K562 (cell line): Measurements from ENCODE around the gene AHSG. TPM values are rescaled to one million over a fixed set of nuclear protein-coding genes. Genes with fewer than 3 reads are reported as not detected.

Experiments
- BCL6 ChIP-seq: fragments of 250-450 bp; sonication (Bioruptor Pico); IDR thresholded peaks from 2 replicates; pipeline ENCODE4 v1.4.0; 2020
- BHLHE40 ChIP-seq: IDR thresholded peaks from 2 replicates; pipeline ENCODE4 v1.6.1; 2011; ENCODE audit warnings: low read length, improper control_type of control experiment
- CBFA2T3 ChIP-seq: fragments of 450-650 bp; IDR thresholded peaks from 2 replicates; pipeline ENCODE4 v1.6.1; 2017
- CXXC5 ChIP-seq: fragments of 250-450 bp; sonication (Bioruptor Pico); IDR thresholded peaks from 2 replicates; pipeline ENCODE4 v1.8.0; 2022; ENCODE audit warnings: inconsistent platforms, mild to moderate bottlenecking, moderate library complexity
- EGR1 ChIP-seq: fragments of 450-650 bp; conservative IDR thresholded peaks from 2 replicates; pipeline ENCODE4 v1.6.1; 2017; ENCODE audit warnings: mild to moderate bottlenecking
- ETV5 ChIP-seq: sonication (generic); formaldehyde crosslinking; IDR thresholded peaks from 2 replicates; pipeline ENCODE4 v1.4.0; 2020; ENCODE audit warnings: low read depth, mild to moderate bottlenecking, missing genetic modification reagents
- L3MBTL2 ChIP-seq: fragments of 450-650 bp; IDR thresholded peaks from 2 replicates; pipeline ENCODE4 v1.6.1; 2016; ENCODE audit warnings: mild to moderate bottlenecking, moderate library complexity
- NRF1 ChIP-seq, 2 experiments: fragments of 450-650 bp; IDR thresholded peaks in 1 of 2; conservative IDR thresholded peaks in 1 of 2; 2 replicates each; pipeline ENCODE4 v1.6.1; 2014; ENCODE audit warnings: mild to moderate bottlenecking in 2 of 2
- PURB ChIP-seq: sonication (generic); formaldehyde crosslinking; IDR thresholded peaks from 2 replicates; pipeline ENCODE4 v1.9.0; 2021; ENCODE audit warnings: low read depth, mild to moderate bottlenecking, missing genetic modification reagents
- RB1 ChIP-seq: fragments of 450-650 bp; IDR thresholded peaks from 2 replicates; pipeline ENCODE4 v1.6.1; 2017; ENCODE audit warnings: low read depth, mild to moderate bottlenecking
- RBM17 ChIP-seq: fragments of 200-400 bp; formaldehyde crosslinking; IDR thresholded peaks from 2 replicates; pipeline ENCODE4 v1.6.1; 2017; ENCODE audit warnings: low read depth, mild to moderate bottlenecking, low read length, borderline replicate concordance
- SRSF7 ChIP-seq: fragments of 200-400 bp; formaldehyde crosslinking; optimal IDR thresholded peaks from 2 replicates; pipeline ENCODE3; 2017; ENCODE audit warnings: mild to moderate bottlenecking, low read depth, low read length
- ZNF12 ChIP-seq: sonication (generic); formaldehyde crosslinking; IDR thresholded peaks from 2 replicates; pipeline ENCODE4 v1.4.0; 2020; ENCODE audit warnings: mild to moderate bottlenecking, missing genetic modification reagents
- polyA plus RNA-seq, 8 experiments: library from polyadenylated mRNA; depleted of rRNA in 4 of 8; stranded (reverse) in 5 of 8; unstranded in 3 of 8; fragments of >200 nt; fragmentation: Nextera tagmentation in 2 of 8; fragmentation: Illumina TruSeq in 1 of 8; extraction: Ambion mirVana in 2 of 8; extraction: Trizol in 1 of 8; gene quantifications; 2 replicates each; pipeline versions ENCODE4 v1.2.1 to v1.2.3, GENCODE V29; 2011 to 2014; ENCODE audit warnings: inconsistent platforms in 1 of 8, missing spikeins in 1 of 8
- total RNA-seq, 7 experiments: library from RNA; depleted of rRNA in 6 of 7; stranded (reverse); fragments of >200 nt in 6 of 7; fragmentation: Illumina TruSeq in 2 of 7; extraction: Trizol in 2 of 7; gene quantifications; 2 replicates each; pipeline versions ENCODE4 v1.2.1 to v1.2.3, GENCODE V29; 2011 to 2021; ENCODE audit warnings: low replicate concordance in 1 of 7
- TF ChIP-seq, protein P1 (sequence below): fragments of 250-450 bp; sonication (Bioruptor Pico); IDR thresholded peaks from 2 replicates; pipeline ENCODE4 v1.8.0; 2022; ENCODE audit warnings: moderate library complexity, mild to moderate bottlenecking, inconsistent platforms
- TF ChIP-seq, protein P2 (sequence below): fragments of 450-650 bp; formaldehyde crosslinking; IDR thresholded peaks from 2 replicates; pipeline ENCODE4 v1.4.0; 2022; ENCODE audit warnings: missing genetic modification characterization
- TF ChIP-seq, protein P3 (sequence below): fragments of 250-450 bp; sonication (Bioruptor Pico); IDR thresholded peaks from 2 replicates; pipeline ENCODE4 v1.4.0; 2020; ENCODE audit warnings: mild to moderate bottlenecking, moderate library complexity
- TF ChIP-seq, protein P4 (sequence below): fragments of 250-450 bp; sonication (Bioruptor Pico); IDR thresholded peaks from 2 replicates; pipeline ENCODE4 v1.8.0; 2021; ENCODE audit warnings: moderate library complexity, mild to moderate bottlenecking, inconsistent platforms
- TF ChIP-seq, protein P5 (sequence below), 2 experiments: IDR thresholded peaks; 2 replicates each; pipeline ENCODE4 v1.6.1; 2012; ENCODE audit warnings: improper control_type of control experiment in 2 of 2, low read depth in 2 of 2, low read length in 2 of 2, borderline replicate concordance in 1 of 2
- TF ChIP-seq, protein P6 (sequence below): sonication (generic); formaldehyde crosslinking; IDR thresholded peaks from 2 replicates; pipeline ENCODE4 v1.8.0; 2022; ENCODE audit warnings: missing genetic modification reagents, mild to moderate bottlenecking, borderline replicate concordance

Gene AHSG
- total and polyA plus RNA-seq, 9 of the 15 experiments (the other 6 are each of a cell fraction or from before 2014, with no cell fraction given) = 0.69 TPM; not detected in 8

DNA sequence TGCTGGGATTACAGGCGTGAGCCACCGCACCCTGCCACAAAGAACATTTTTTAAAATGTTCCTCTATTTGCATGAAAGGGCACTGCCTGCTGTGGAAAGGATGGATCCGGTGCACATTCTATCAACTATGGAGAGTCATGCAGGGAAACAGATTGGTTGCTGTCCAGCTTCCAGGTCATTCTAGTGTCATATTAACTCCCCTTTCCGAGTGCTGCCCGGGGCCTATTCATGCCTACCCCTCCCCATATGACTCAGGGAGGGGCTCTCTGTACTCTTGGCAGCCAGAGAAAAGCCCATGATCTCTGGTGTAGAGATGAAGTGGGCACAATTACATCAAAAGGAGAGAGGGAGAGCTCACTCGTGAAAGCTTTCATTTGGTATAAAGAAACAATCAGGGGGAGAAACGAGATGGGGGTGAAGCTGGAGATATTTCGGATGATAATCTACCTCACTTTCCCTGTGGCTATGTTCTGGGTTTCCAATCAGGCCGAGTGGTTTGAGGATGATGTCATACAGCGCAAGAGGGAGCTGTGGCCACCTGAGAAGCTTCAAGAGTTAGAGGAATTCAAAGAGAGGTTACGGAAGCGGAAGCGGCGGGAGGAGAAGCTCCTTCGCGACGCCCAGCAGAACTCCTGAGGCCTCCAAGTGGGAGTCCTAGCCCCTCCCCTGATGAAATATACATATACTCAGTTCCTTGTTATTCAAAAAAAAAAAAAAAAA lies 16.1 kb upstream of the AHSG start (continued):
- TF ChIP-seq ETV5 (CRISPR knock-in tag) = no peak
- TF ChIP-seq, protein P1, sequence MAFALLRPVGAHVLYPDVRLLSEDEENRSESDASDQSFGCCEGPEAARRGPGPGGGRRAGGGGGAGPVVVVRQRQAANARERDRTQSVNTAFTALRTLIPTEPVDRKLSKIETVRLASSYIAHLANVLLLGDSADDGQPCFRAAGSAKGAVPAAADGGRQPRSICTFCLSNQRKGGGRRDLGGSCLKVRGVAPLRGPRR (CRISPR knock-in tag) = no peak
- TF ChIP-seq, protein P2, sequence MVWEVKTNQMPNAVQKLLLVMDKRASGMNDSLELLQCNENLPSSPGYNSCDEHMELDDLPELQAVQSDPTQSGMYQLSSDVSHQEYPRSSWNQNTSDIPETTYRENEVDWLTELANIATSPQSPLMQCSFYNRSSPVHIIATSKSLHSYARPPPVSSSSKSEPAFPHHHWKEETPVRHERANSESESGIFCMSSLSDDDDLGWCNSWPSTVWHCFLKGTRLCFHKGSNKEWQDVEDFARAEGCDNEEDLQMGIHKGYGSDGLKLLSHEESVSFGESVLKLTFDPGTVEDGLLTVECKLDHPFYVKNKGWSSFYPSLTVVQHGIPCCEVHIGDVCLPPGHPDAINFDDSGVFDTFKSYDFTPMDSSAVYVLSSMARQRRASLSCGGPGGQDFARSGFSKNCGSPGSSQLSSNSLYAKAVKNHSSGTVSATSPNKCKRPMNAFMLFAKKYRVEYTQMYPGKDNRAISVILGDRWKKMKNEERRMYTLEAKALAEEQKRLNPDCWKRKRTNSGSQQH = no peak
- TF ChIP-seq, protein P3, sequence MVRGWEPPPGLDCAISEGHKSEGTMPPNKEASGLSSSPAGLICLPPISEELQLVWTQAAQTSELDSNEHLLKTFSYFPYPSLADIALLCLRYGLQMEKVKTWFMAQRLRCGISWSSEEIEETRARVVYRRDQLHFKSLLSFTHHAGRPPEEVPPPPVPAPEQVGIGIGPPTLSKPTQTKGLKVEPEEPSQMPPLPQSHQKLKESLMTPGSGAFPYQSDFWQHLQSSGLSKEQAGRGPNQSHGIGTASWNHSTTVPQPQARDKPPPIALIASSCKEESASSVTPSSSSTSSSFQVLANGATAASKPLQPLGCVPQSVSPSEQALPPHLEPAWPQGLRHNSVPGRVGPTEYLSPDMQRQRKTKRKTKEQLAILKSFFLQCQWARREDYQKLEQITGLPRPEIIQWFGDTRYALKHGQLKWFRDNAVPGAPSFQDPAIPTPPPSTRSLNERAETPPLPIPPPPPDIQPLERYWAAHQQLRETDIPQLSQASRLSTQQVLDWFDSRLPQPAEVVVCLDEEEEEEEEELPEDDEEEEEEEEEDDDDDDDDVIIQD (CRISPR knock-in tag) = no peak
- TF ChIP-seq L3MBTL2 = peak; percentile 86
- TF ChIP-seq BHLHE40 = no peak
- TF ChIP-seq RBM17 = no peak
- no peak for TF ChIP-seq EGR1
- TF ChIP-seq CBFA2T3 = no peak
- peak; percentile 65 for TF ChIP-seq CXXC5 (CRISPR knock-in tag)
- no peak for TF ChIP-seq RB1
- no peak for TF ChIP-seq BCL6 (CRISPR knock-in tag)
- TF ChIP-seq SRSF7 = no peak
- no peak for TF ChIP-seq ZNF12
- TF ChIP-seq, protein P4, sequence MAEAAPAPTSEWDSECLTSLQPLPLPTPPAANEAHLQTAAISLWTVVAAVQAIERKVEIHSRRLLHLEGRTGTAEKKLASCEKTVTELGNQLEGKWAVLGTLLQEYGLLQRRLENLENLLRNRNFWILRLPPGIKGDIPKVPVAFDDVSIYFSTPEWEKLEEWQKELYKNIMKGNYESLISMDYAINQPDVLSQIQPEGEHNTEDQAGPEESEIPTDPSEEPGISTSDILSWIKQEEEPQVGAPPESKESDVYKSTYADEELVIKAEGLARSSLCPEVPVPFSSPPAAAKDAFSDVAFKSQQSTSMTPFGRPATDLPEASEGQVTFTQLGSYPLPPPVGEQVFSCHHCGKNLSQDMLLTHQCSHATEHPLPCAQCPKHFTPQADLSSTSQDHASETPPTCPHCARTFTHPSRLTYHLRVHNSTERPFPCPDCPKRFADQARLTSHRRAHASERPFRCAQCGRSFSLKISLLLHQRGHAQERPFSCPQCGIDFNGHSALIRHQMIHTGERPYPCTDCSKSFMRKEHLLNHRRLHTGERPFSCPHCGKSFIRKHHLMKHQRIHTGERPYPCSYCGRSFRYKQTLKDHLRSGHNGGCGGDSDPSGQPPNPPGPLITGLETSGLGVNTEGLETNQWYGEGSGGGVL (CRISPR knock-in tag) = no peak
- TF ChIP-seq, protein P5, sequence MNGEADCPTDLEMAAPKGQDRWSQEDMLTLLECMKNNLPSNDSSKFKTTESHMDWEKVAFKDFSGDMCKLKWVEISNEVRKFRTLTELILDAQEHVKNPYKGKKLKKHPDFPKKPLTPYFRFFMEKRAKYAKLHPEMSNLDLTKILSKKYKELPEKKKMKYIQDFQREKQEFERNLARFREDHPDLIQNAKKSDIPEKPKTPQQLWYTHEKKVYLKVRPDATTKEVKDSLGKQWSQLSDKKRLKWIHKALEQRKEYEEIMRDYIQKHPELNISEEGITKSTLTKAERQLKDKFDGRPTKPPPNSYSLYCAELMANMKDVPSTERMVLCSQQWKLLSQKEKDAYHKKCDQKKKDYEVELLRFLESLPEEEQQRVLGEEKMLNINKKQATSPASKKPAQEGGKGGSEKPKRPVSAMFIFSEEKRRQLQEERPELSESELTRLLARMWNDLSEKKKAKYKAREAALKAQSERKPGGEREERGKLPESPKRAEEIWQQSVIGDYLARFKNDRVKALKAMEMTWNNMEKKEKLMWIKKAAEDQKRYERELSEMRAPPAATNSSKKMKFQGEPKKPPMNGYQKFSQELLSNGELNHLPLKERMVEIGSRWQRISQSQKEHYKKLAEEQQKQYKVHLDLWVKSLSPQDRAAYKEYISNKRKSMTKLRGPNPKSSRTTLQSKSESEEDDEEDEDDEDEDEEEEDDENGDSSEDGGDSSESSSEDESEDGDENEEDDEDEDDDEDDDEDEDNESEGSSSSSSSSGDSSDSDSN (IDR thresholded peaks at IDR 0.05; ENCODE audit: borderline replicate concordance in 1 of 2, low read depth in 2 of 2, low read length in 2 of 2) = no peak
- TF ChIP-seq NRF1 (conservative IDR thresholded peaks at IDR 0.05 in 1 of 2, IDR thresholded peaks at IDR 0.05 in 1 of 2) = peak in 1 of 2 experiments; percentile 38; a peak in 2 of 4 replicates
- no peak for TF ChIP-seq PURB (CRISPR knock-in tag)
- TF ChIP-seq, protein P6, sequence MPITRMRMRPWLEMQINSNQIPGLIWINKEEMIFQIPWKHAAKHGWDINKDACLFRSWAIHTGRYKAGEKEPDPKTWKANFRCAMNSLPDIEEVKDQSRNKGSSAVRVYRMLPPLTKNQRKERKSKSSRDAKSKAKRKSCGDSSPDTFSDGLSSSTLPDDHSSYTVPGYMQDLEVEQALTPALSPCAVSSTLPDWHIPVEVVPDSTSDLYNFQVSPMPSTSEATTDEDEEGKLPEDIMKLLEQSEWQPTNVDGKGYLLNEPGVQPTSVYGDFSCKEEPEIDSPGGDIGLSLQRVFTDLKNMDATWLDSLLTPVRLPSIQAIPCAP (CRISPR knock-in tag) = no peak
